GM21367 (cell line): ENCODE data around the gene ALK.

Experiments
- ATAC-seq: cut with Tn5 transposase; IDR thresholded peaks from one replicate; pipeline ENCODE4 v1.9.1; 2021; ENCODE audit not compliant: unreplicated experiment

ALK gene

GRCh38 chr2:29549069-29549380 is 372.4 kb downstream of the ALK start:
- ATAC-seq: no peak

DNA sequence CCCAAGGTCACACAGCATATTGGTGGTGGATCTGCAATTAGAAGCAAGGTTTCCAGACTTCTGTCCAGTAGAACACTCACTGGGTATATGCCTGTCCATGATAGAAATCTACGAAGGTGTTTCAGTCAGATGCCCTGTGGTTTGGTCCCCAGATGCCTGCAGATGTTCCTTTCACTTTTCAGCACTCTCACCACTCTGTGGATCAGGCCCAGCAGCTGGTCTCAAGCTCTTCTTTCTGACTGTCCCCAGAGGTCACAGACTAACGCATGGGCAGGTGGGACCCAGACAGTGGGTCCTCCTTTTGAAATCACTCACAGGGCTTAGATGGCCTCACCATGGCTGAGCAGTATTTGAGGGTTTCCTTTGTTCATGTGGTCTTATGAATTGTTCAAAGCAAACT is 376.5 kb downstream of the ALK start:
- no peak for ATAC-seq

- ATAC-seq: no peak
Measured at GRCh38 chr2:29544031-29544430, 377.4 kb downstream of the ALK start.

DNA sequence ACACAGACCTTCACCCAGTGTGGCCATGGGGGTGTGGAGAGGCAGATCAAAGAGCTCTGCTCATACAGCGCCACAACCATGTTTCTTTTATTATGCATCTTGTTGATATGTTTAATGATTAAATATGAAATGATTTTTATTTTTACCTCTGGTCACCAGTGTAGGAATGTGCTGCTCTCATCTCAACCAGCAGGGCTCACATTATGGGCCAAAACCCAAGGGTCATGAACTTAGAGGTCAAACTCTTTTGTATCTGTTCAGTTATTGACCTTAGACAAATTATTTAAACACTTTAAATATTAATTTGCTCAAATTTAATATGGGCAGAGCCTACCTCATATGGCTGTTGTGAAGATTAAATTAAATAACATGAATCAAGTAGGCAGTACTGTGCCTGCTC is 386.2 kb downstream of the ALK start:
- ATAC-seq: no peak

DNA sequence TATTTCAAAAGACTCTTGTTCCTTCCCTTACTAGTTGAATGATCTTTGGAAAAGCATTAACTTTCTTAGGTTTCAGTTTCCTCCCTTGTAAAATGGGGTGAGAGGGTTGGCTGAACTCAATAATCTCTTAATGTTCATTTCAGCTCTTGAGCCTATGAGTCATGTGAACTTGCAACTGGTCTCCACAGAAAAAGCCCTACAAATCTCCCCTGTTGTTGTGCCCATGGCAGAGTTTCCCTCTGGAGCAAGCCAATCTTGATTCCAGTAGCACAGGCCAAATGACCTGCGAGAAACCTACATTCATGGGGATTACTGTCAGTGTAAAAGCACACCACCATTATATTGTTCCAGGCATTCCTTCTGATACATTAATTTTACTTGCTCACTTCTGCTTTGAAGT is 388.9 kb downstream of the ALK start:
- ATAC-seq: no peak

DNA sequence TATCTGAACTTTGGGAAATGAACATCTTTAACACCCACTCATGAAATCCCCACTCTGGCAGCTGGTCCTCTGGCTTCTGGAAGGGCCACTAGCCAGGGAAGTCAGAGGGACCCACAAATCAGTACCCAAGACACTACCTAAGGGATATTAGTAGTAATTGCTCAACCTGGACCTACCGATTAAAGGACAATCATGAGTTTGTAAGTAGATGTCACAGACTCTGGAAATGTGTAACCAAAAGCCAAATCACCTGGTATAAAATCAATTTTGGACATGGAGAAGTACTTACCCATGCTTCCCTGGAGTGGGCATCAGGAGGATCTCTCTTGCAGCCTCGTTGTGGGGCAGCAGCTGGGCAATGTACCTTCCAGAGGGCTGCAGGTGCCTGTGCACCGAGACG is 389.8 kb downstream of the ALK start:
- no peak for ATAC-seq

DNA sequence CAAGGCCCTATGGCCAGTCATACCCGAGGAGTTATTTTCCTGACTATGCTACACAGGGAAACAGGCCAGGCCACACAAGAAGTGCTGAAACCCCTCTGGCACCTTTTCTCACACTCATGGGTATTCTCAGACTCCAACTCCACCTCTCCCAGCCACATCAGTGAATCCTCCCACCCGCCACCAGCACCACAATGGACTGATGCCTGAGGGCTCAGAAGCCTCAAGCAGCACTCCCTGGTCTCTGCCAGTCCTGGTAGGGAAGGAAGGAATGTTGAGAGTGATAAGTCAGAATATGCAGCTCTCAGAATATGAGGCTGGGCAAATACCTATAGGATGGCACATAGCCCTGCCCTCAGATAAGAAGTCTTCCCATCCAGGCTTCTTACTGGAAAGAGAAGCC is 391.1 kb downstream of the ALK start:
- no peak for ATAC-seq

GRCh38 chr2:29528891-29529520 is 392.4 kb downstream of the ALK start:
- ATAC-seq: no peak

- no peak for ATAC-seq
Measured at GRCh38 chr2:29528371-29528770, 393.0 kb downstream of the ALK start.

GRCh38 chr2:29527947-29528346 is 393.4 kb downstream of the ALK start:
- ATAC-seq: no peak

DNA sequence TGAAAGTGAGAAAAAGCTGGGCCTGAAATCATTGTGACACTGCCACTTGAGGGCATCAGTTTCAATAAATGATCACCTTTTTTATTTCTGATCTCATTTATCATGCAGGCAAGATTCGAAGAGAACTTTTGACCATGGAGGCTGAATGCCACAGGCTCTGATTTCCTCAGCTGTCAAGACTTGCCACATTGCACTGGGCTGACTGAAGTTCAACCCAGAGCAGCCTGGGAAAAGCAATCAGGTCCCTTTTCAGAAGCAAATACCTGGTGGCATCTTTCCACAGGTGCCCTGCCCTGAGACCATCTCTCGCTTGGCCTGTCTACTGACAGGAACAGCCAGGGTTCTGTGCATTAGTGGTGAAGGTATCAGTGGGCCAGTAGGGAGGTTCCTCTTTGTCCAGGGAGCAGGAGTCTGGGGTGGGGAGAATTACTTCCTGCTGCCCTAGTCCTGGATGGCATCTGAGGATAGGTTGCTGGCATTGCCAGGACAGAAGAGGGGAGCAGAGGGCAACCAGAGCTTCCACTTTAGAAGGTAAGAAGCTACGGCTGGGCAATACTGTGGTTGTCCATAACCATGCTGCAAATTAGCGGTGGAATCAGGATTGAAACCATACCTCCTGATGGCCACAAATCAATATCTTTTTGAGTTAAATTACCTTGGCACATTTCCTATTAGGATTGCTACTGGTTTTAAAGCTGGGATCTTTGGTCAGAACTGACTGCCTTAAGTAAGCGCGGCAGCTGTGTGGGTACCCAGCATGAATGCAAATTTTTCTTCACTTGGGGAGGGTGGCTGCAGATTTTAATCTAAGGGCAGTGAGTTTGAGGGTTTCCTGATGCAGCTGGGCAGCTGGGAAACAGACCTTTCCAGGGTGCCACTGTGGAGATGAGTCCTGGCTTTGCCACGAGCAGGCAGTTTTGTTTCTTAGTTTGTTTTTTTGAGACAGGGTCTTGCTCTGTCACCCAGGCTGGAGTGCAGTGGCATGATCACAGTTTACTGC is 394.5 kb downstream of the ALK start:
- ATAC-seq: no peak

GRCh38 chr2:29525921-29526320 is 395.5 kb downstream of the ALK start:
- no peak for ATAC-seq

- no peak for ATAC-seq
Measured at GRCh38 chr2:29524652-29525051, 396.7 kb downstream of the ALK start.

DNA sequence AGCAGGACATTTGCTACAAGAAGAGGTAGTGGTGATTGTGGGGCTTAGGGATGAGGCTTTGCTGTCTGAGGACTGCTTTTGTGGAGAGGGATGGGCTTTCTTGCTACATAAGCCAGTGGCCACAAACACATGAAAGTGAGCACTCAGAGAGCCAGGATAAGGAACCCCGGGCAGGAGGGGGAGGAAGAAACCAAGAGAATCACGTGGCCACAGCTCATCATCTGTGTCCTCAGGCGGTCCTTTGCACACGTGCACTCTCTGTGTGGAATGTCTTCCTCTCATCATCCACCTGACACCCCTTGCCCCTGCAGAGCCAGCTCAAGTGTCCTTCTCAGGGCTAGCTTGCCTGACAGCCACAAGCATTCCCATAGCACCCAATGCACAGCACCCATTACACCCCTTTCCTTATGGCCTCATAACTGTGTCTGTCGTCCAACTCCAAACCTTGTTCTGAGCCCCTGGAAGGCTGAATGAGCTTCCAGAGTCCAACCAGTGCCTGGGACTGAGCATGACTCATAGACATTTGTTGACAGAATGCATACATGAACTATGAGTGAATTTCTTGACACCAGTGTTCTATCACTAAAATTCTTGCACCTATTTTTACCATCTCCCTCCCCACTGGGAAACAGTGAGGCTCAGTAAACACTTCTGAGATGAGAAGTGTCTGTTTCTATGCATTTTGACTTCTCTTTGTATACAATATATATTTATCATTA is 398.3 kb downstream of the ALK start:
- no peak for ATAC-seq

DNA sequence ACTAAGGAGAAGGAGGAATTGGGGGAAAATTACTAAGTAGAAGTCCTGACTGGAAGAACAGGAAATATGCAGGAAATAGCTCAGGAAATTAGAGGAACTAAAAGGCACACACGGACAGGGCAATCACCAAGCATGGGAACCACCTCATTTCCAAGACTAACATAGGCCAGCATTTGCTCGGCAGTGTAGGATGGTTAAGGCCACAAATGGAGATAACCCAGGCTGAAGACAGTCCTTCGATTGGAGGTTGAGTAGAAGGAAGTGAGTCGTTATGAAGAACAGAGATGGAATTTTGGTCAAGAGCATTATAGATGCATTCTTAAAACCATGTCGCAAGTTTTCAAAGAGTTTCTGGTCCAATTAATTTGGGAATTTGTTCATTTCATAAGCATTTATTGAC is 401.4 kb downstream of the ALK start:
- ATAC-seq: no peak

DNA sequence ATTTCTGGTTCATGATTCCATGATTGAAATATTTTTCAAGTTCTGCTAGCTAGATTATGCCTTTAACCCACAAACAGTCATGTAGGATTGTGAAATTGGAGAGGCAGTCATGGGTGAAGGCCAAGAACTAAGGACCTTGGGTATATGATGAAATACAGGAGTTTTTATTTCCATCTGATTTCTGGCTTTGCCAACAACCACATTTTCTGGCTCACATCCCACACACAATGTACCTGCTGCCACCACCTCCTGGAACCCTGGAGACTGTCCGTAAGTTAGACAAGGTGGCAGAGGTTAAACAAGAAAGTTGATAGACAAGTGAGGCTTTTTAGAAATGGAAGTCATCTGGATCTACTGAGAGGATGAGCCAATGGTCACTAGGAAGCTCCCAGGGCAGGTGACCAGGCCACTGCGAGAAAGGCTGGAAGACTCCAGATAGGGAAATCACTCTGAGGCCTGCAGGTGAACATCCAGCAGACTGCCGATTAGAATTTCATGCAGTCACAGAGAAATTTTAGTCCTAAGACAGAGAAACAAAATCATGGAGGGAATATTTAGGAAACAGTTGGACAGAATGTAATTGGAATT is 402.0 kb downstream of the ALK start:
- no peak for ATAC-seq

GRCh38 chr2:29518646-29519337 is 402.6 kb downstream of the ALK start:
- ATAC-seq: no peak

- no peak for ATAC-seq
Measured at GRCh38 chr2:29518010-29518409, 403.4 kb downstream of the ALK start.

DNA sequence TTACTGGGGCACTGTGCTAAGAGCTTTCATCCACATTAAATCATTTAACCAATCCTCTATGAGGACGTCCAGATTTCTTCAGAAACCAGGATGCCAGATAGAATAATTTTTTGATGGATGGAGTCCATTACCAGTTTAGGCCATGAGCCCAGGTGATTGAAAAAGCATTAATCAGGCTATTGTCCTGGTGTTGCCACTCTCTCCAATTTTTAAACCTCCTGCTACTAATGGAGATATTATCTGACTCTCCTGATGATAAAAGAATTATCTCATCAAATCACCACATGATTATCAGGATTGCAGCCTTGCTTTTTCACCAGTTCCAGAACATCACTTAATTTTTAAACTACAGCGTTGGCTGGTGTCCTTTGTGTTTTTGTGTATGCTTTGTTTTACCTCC is 404.0 kb downstream of the ALK start:
- no peak for ATAC-seq

GRCh38 chr2:29516767-29517166 is 404.6 kb downstream of the ALK start:
- ATAC-seq: no peak

DNA sequence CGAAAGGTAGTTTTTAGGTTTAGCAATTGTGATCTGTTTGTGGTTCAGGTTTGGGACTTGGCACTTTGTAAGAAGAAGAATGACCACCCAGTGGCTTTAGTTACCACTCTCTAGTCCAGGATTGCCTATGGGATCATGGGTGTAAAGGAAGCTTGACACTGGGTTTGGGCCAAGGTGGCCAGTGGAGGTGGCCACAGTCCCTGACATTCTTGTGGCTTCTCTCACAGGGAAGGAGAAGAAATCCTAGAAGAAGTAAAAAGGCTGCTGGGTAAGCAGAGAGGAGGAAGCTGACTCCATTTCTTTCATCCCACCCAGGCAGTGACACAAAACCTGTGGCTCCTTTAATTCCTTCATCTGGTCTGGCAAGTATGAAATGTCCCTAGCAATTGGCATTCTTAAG is 411.5 kb downstream of the ALK start:
- ATAC-seq: no peak
